ENCODE results near the gene NNMT. TPM values are rescaled to one million over a fixed set of nuclear protein-coding genes. Genes with fewer than 3 reads are reported as not detected.

Gene NNMT
- total RNA-seq, 2 experiments from 2014 or later, result not detected

DNA sequence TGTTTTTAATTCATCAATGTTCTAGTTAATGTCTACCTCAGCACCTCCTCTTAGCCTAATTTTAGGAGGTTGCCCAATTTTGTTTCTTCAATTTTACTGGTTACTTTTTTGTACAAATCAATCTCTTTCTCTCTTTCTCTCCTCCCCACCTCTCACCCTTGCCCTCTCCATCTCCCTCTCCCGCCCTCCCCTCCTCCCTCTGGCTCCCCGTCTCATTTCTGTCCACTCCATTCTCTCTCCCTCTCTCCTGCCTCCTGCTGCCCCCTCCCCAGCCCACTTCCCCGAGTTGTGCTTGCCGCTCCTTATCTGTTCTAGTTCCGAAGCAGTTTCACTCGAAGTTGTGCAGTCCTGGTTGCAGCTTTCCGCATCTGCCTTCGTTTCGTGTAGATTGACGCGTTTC lies 40.9 kb upstream of the NNMT start:
- BruUV-seq (replicated peaks), result no TSS peak
- no peak overlapping the region for H3K4me2 ChIP-seq (ENCODE audit: low read length)
- H3K79me2 ChIP-seq (ENCODE audit: insufficient read depth, low read depth, low read length), result no peaks in the 10 kb centered on the region
- CTCF ChIA-PET (ENCODE audit: unreplicated experiment), result no interaction called here
- no peaks in the 10 kb centered on the region for H4K20me1 ChIP-seq (ENCODE audit: insufficient read depth, low read length)
- peaks cover 10% of the 10 kb centered on the region for H3K4me1 ChIP-seq (ENCODE audit: insufficient read depth, low read length, poor library complexity, severe bottlenecking)
- no peak for DNase-seq (ENCODE audit: low spot score)
- TF ChIP-seq EZH2phosphoT487 (IDR thresholded peaks at IDR 0.05; ENCODE audit: borderline replicate concordance, low read depth, low read length), result no peak
- TF ChIP-seq, protein P1, sequence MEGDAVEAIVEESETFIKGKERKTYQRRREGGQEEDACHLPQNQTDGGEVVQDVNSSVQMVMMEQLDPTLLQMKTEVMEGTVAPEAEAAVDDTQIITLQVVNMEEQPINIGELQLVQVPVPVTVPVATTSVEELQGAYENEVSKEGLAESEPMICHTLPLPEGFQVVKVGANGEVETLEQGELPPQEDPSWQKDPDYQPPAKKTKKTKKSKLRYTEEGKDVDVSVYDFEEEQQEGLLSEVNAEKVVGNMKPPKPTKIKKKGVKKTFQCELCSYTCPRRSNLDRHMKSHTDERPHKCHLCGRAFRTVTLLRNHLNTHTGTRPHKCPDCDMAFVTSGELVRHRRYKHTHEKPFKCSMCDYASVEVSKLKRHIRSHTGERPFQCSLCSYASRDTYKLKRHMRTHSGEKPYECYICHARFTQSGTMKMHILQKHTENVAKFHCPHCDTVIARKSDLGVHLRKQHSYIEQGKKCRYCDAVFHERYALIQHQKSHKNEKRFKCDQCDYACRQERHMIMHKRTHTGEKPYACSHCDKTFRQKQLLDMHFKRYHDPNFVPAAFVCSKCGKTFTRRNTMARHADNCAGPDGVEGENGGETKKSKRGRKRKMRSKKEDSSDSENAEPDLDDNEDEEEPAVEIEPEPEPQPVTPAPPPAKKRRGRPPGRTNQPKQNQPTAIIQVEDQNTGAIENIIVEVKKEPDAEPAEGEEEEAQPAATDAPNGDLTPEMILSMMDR (conservative IDR thresholded peaks at IDR 0.05; ENCODE audit: low read length), result no peak
- H2AFZ ChIP-seq (ENCODE audit: low read length), result no peak overlapping the region
- no peak overlapping the region for H3K27ac ChIP-seq (ENCODE audit: low read depth, low read length, poor library complexity, severe bottlenecking)
- no peaks in the 10 kb centered on the region for H3K36me3 ChIP-seq (ENCODE audit: insufficient read depth, low read length)
- no peak overlapping the region for H3K4me3 ChIP-seq (ENCODE audit: low read depth, low read length, poor library complexity, severe bottlenecking)
- intact Hi-C loops (cut with micrococcal nuclease; ENCODE audit: unreplicated experiment), result no loop called here
- no peaks in the 10 kb centered on the region for H3K9me3 ChIP-seq (ENCODE audit: low read length)
- no peaks in the 10 kb centered on the region for H3K9me2 ChIP-seq (ENCODE audit: insufficient read depth, low read length)
- POLR2A ChIA-PET, result no interaction called here

DNA sequence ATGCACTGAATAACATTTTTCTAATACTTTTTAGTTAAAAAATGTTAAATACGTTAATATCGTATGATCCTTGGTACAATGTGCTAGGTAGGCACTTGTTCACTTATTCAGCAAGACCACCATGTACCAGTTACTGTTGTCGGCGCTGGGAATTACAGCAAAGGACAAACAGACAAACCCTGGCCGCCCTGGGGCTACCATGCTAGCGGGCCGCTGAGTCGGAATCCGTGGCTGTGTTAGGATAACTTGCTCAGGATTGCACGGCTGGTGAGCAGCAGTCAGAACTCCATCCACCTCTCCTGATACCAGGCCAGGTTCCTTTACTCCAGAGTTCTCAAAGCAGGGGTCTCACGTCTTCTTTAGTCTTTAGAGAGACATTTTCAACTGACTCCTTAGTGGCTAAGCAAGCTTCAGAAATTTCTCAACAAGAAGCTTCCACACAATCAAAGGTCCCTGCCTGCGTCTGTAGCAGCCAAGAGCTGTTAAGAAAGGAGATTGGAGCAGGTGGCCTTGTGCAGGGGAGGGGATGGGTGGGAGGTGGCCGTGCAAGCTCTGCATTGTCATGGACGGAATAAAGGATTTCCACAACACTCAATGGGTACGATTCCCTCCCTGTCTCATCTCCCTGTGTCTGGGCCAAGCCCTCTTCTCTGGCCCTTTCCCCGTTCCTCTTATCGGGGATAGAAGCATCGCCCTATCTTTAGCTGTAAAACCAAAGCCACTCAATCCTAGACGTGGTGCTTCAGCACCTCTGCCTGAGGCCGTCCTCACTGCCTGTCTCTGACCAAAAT lies 39.8 kb upstream of the NNMT start:
- BruUV-seq (replicated peaks), result no TSS peak
- H3K79me2 ChIP-seq (ENCODE audit: insufficient read depth, low read depth, low read length), result no peaks in the 10 kb centered on the region
- H3K9me2 ChIP-seq (ENCODE audit: insufficient read depth, low read length), result no peaks in the 10 kb centered on the region
- ChIA-PET CTCF (ENCODE audit: unreplicated experiment) (no interaction called here), POLR2A (interaction anchor here (0.6 to 1.1 kb wide), 4 partner anchors 8 to 628 kb away, joined by 3 to 5 read pairs (median 4); no protein-coding TSS in a partner anchor)
- H4K20me1 ChIP-seq (ENCODE audit: insufficient read depth, low read length), result no peaks in the 10 kb centered on the region
- no peak overlapping the region for H2AFZ ChIP-seq (ENCODE audit: low read length)
- no peak overlapping the region for H3K4me2 ChIP-seq (ENCODE audit: low read length)
- H3K27ac ChIP-seq (ENCODE audit: low read depth, low read length, poor library complexity, severe bottlenecking), result no peak overlapping the region
- H3K9me3 ChIP-seq (ENCODE audit: low read length), result no peaks in the 10 kb centered on the region
- H3K4me1 ChIP-seq (ENCODE audit: insufficient read depth, low read length, poor library complexity, severe bottlenecking), result peaks cover 10% of the 10 kb centered on the region
- intact Hi-C loops (cut with micrococcal nuclease; ENCODE audit: unreplicated experiment), result no loop called here
- no peaks in the 10 kb centered on the region for H3K36me3 ChIP-seq (ENCODE audit: insufficient read depth, low read length)
- H3K4me3 ChIP-seq (ENCODE audit: low read depth, low read length, poor library complexity, severe bottlenecking), result no peak overlapping the region
- no peak for DNase-seq (ENCODE audit: low spot score)
- TF ChIP-seq, protein P1 (conservative IDR thresholded peaks at IDR 0.05; ENCODE audit: low read length), result no peak
- no peak for TF ChIP-seq EZH2phosphoT487 (IDR thresholded peaks at IDR 0.05; ENCODE audit: borderline replicate concordance, low read depth, low read length)

GRCh38 chr11:114256967-114257286 lies 39.3 kb upstream of the NNMT start:
- no peak for DNase-seq (ENCODE audit: low spot score)
- CTCF ChIA-PET (ENCODE audit: unreplicated experiment), result no interaction called here
- POLR2A ChIA-PET, result interaction anchor here (0.6 to 1.1 kb wide), 2 partner anchors 8 to 628 kb away, joined by 4 to 5 read pairs; no protein-coding TSS in a partner anchor
- H3K36me3 ChIP-seq (ENCODE audit: insufficient read depth, low read length), result no peaks in the 10 kb centered on the region
- H3K4me2 ChIP-seq (ENCODE audit: low read length), result no peak overlapping the region
- H3K9me3 ChIP-seq (ENCODE audit: low read length), result no peaks in the 10 kb centered on the region
- no peak for TF ChIP-seq EZH2phosphoT487 (IDR thresholded peaks at IDR 0.05; ENCODE audit: borderline replicate concordance, low read depth, low read length)
- TF ChIP-seq, protein P1 (conservative IDR thresholded peaks at IDR 0.05; ENCODE audit: low read length), result no peak
- H2AFZ ChIP-seq (ENCODE audit: low read length), result no peak overlapping the region
- no peaks in the 10 kb centered on the region for H3K79me2 ChIP-seq (ENCODE audit: insufficient read depth, low read depth, low read length)
- peaks cover 10% of the 10 kb centered on the region for H3K4me1 ChIP-seq (ENCODE audit: insufficient read depth, low read length, poor library complexity, severe bottlenecking)
- no peak overlapping the region for H3K27ac ChIP-seq (ENCODE audit: low read depth, low read length, poor library complexity, severe bottlenecking)
- intact Hi-C loops (cut with micrococcal nuclease; ENCODE audit: unreplicated experiment), result no loop called here
- BruUV-seq (replicated peaks), result no TSS peak
- no peaks in the 10 kb centered on the region for H4K20me1 ChIP-seq (ENCODE audit: insufficient read depth, low read length)
- no peak overlapping the region for H3K4me3 ChIP-seq (ENCODE audit: low read depth, low read length, poor library complexity, severe bottlenecking)
- no peaks in the 10 kb centered on the region for H3K9me2 ChIP-seq (ENCODE audit: insufficient read depth, low read length)
